ENCODE measurements around the gene OR2V2.

Gene OR2V2

GRCh38 chr5:181145133-181145532, 2.3 kb upstream of the OR2V2 start:
- DNase-seq (ENCODE audit: low spot score): no peak

- no peak for DNase-seq (ENCODE audit: low spot score)
These were observed 2.0 kb downstream of the OR2V2 start for GRCh38 chr5:181149355-181149754.

- DNase-seq (ENCODE audit: low spot score): no peak
These were observed 2.7 kb downstream of the OR2V2 start for GRCh38 chr5:181149806-181150733.

- DNase-seq (ENCODE audit: low spot score): no peak
These were observed 3.8 kb downstream of the OR2V2 start for GRCh38 chr5:181151146-181151545.

GRCh38 chr5:181152406-181152805, 5.0 kb downstream of the OR2V2 start:
- no peak for DNase-seq (ENCODE audit: low spot score)

GRCh38 chr5:181153814-181154213, 6.4 kb downstream of the OR2V2 start:
- DNase-seq (ENCODE audit: low spot score): no peak

- DNase-seq (ENCODE audit: low spot score): no peak
These were observed 9.4 kb downstream of the OR2V2 start for GRCh38 chr5:181156758-181157157.

GRCh38 chr5:181158869-181159268, 11.5 kb downstream of the OR2V2 start:
- DNase-seq (ENCODE audit: low spot score): no peak

GRCh38 chr5:181159286-181160151, 12.1 kb downstream of the OR2V2 start:
- peak; percentile 84 for DNase-seq (ENCODE audit: low spot score)

GRCh38 chr5:181160152-181160754, 12.9 kb downstream of the OR2V2 start:
- no peak for DNase-seq (ENCODE audit: low spot score)

GRCh38 chr5:181160755-181161533, 13.6 kb downstream of the OR2V2 start:
- DNase-seq (ENCODE audit: low spot score): peak; percentile 22

GRCh38 chr5:181161534-181162175, 14.3 kb downstream of the OR2V2 start:
- DNase-seq (ENCODE audit: low spot score): no peak

GRCh38 chr5:181163487-181164075, 16.2 kb downstream of the OR2V2 start:
- no peak for DNase-seq (ENCODE audit: low spot score)

- no peak for DNase-seq (ENCODE audit: low spot score)
These were observed 16.9 kb downstream of the OR2V2 start for GRCh38 chr5:181164076-181164952.

GRCh38 chr5:181166812-181167733, 19.7 kb downstream of the OR2V2 start:
- DNase-seq (ENCODE audit: low spot score): no peak

- DNase-seq (ENCODE audit: low spot score): no peak
These were observed 20.6 kb downstream of the OR2V2 start for GRCh38 chr5:181167814-181168488.

GRCh38 chr5:181168595-181169118, 21.3 kb downstream of the OR2V2 start:
- DNase-seq (ENCODE audit: low spot score): no peak

All from LoVo (cell line).